Liver (tissue), 9 donors: ENCODE data around the gene TNFRSF12A. TPM values are rescaled to one million over a fixed set of nuclear protein-coding genes. Genes with fewer than 3 reads are reported as not detected.

Experiments used
- DNase-seq: peaks from one replicate; pipeline ENCODE4 v3.0.0-alpha.2; 2017; ENCODE audit warnings: low spot score
- H3K27ac ChIP-seq, 2 donors: one replicate each; pipeline ENCODE4 v1.7.0; 2013; ENCODE audit warnings: inconsistent platforms in 2 of 2, low read length in 2 of 2, control low read depth in 1 of 2, low read depth in 1 of 2, mild to moderate bottlenecking in 1 of 2
- H3K27me3 ChIP-seq, 4 donors: one replicate each; pipeline versions ENCODE4 v1.6.1 to v1.7.0; 2013; ENCODE audit warnings: low read length in 3 of 4, inconsistent platforms in 1 of 4, mild to moderate bottlenecking in 1 of 4, moderate library complexity in 1 of 4; ENCODE audit not compliant: control insufficient read depth in 4 of 4, insufficient read depth in 4 of 4
- H3K36me3 ChIP-seq, 4 donors: one replicate each; pipeline versions ENCODE4 v1.6.1 to v1.7.0; 2013; ENCODE audit warnings: low read length in 3 of 4, mild to moderate bottlenecking in 3 of 4, low read depth in 1 of 4, moderate library complexity in 1 of 4; ENCODE audit not compliant: control insufficient read depth in 4 of 4, insufficient read depth in 3 of 4
- H3K4me1 ChIP-seq, 4 donors: one replicate each; pipeline versions ENCODE4 v1.6.1 to v1.7.0; 2013; ENCODE audit warnings: low read length in 3 of 4, mild to moderate bottlenecking in 3 of 4, moderate library complexity in 1 of 4; ENCODE audit not compliant: control insufficient read depth in 4 of 4, insufficient read depth in 4 of 4
- H3K4me3 ChIP-seq, 3 donors: one replicate each; pipeline versions ENCODE4 v1.6.1 to v1.7.0; 2013; ENCODE audit warnings: low read length in 3 of 3, control low read depth in 1 of 3, low read depth in 1 of 3, mild to moderate bottlenecking in 1 of 3
- H3K9ac ChIP-seq, 2 donors: one replicate each; pipeline ENCODE4 v1.7.0; 2013; ENCODE audit warnings: low read length in 2 of 2, mild to moderate bottlenecking in 2 of 2, moderate library complexity in 2 of 2, control low read depth in 1 of 2, low read depth in 1 of 2
- H3K9me3 ChIP-seq, 4 donors: one replicate each; pipeline versions ENCODE4 v1.6.1 to v1.7.0; 2013; ENCODE audit warnings: low read length in 3 of 4; ENCODE audit not compliant: control insufficient read depth in 4 of 4
- EGR1 ChIP-seq, 2 donors: IDR thresholded peaks; 2 replicates each; pipeline ENCODE4 v1.6.1; 2016 to 2018; ENCODE audit warnings: antibody characterized with exemption in 2 of 2, low read depth in 2 of 2
- FOXA1 ChIP-seq: IDR thresholded peaks from 2 replicates; pipeline ENCODE4 v1.6.1; 2016; ENCODE audit warnings: antibody characterized with exemption
- FOXA2 ChIP-seq: IDR thresholded peaks from 2 replicates; pipeline ENCODE4 v1.6.1; 2016; ENCODE audit warnings: antibody characterized with exemption
- GABPA ChIP-seq, 2 donors: IDR thresholded peaks in 1 of 2; conservative IDR thresholded peaks in 1 of 2; 2 replicates each; pipeline ENCODE4 v1.6.1; 2016; ENCODE audit warnings: antibody characterized with exemption in 2 of 2, mild to moderate bottlenecking in 1 of 2, moderate library complexity in 1 of 2
- HNF4A ChIP-seq, 2 donors: conservative IDR thresholded peaks; 2 replicates each; pipeline ENCODE4 v1.6.1; 2016; ENCODE audit warnings: antibody characterized with exemption in 2 of 2, mild to moderate bottlenecking in 2 of 2
- HNF4G ChIP-seq: IDR thresholded peaks from 2 replicates; pipeline ENCODE4 v1.6.1; 2016; ENCODE audit warnings: antibody characterized with exemption
- JUND ChIP-seq, 2 donors: IDR thresholded peaks; 2 replicates each; pipeline ENCODE4 v1.6.1; 2016; ENCODE audit warnings: antibody characterized with exemption in 2 of 2
- NR2F2 ChIP-seq: IDR thresholded peaks from 2 replicates; pipeline ENCODE4 v1.6.1; 2016; ENCODE audit warnings: antibody characterized with exemption
- RAD21 ChIP-seq, 2 donors: IDR thresholded peaks; 2 replicates each; pipeline ENCODE4 v1.6.1; 2016; ENCODE audit warnings: antibody characterized with exemption in 2 of 2, mild to moderate bottlenecking in 2 of 2
- RXRA ChIP-seq, 2 donors: IDR thresholded peaks; 2 replicates each; pipeline ENCODE4 v1.6.1; 2017 to 2018; ENCODE audit warnings: antibody characterized with exemption in 2 of 2, mild to moderate bottlenecking in 1 of 2
- SP1 ChIP-seq: IDR thresholded peaks from 2 replicates; pipeline ENCODE4 v1.6.1; 2018; ENCODE audit warnings: antibody characterized with exemption, mild to moderate bottlenecking
- TAF1 ChIP-seq: conservative IDR thresholded peaks from 2 replicates; pipeline ENCODE4 v1.6.1; 2016; ENCODE audit warnings: antibody characterized with exemption, mild to moderate bottlenecking
- YY1 ChIP-seq: IDR thresholded peaks from 2 replicates; pipeline ENCODE4 v1.6.1; 2016; ENCODE audit warnings: antibody characterized with exemption, mild to moderate bottlenecking
- WGBS: extraction: QIAGEN DNeasy Blood & Tissue Kit; methylation state at CpG from one replicate; pipeline ENCODE4 v1.1.7; 2013; 5-methylcytosine and 5-hydroxymethylcytosine counted together
- polyA plus RNA-seq, 2 donors: library from polyadenylated mRNA; stranded (reverse) in 1 of 2; unstranded in 1 of 2; fragments of 200-250 nt in 1 of 2; fragments of >200 nt in 1 of 2; fragmentation: Nextera tagmentation in 1 of 2; extraction: Ambion mirVana in 1 of 2; gene quantifications; one replicate each; pipeline versions ENCODE4 v1.2.1 to v1.2.3, GENCODE V29; 2013 to 2015
- total RNA-seq, 2 donors: library from RNA; depleted of rRNA; stranded (reverse); fragments of >200 nt; gene quantifications; one replicate each; pipeline ENCODE4 v1.2.3, GENCODE V29; 2014
- TF ChIP-seq, protein P1 (sequence below): IDR thresholded peaks from 2 replicates; pipeline ENCODE4 v1.6.1; 2016; ENCODE audit warnings: antibody characterized with exemption, mild to moderate bottlenecking
- TF ChIP-seq, protein P2 (sequence below): fragments of 150-350 bp; IDR thresholded peaks from 2 replicates; pipeline ENCODE4 v1.5.1; 2017; ENCODE audit warnings: improper control_type of control experiment, low read depth, low read length; ENCODE audit not compliant: missing input control
- TF ChIP-seq, protein P3 (sequence below): IDR thresholded peaks from 2 replicates; pipeline ENCODE4 v1.6.1; 2016; ENCODE audit warnings: antibody characterized with exemption
- TF ChIP-seq, protein P4 (sequence below): IDR thresholded peaks from 2 replicates; pipeline ENCODE4 v1.6.1; 2016; ENCODE audit warnings: antibody characterized with exemption
- TF ChIP-seq, protein P5 (sequence below): IDR thresholded peaks from 2 replicates; pipeline ENCODE4 v1.6.1; 2016; ENCODE audit warnings: antibody characterized with exemption
- donor health status: healthy.
- donor health status: healthy.
- donor health status: healthy.
- donor health status: healthy.
- donor health status: healthy.

The TNFRSF12A gene
- total and polyA plus RNA-seq, 4 donors, result 7.9 to 35.5 (median 9.1) TPM

DNA sequence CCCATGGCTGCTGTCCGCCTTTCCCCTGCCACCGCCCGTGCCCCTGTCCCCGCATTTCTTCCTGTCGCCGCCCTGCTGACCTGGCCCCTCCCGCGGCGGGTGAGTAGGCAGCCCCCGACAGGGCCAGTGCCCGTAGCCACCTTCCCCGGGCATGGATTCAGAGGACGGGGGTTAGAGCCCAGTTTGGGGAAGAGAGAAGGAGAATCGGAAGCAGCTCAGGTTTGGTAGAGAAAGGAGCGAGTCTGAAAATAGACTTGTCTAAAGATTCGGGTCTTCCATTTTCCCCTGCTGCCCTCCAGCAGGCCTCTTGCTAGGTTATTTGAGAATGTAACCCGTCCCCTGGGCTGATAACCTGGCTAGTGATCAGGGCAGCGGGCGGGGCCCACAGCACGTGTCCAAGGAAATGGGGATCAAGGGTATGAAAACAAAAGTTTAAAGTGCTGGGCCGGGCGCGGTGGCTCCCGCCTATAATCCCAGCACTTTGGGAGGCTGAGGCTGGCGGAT is 15.3 kb upstream of the TNFRSF12A start:
- no peaks in the 10 kb centered on the region for H3K27me3 ChIP-seq
- H3K36me3 ChIP-seq, result no peaks in the 10 kb centered on the region
- H3K4me1 ChIP-seq, result peaks cover 15 to 31% (median 25%) of the 10 kb centered on the region in 4 donors
- H3K9me3 ChIP-seq, result no peaks in the 10 kb centered on the region
- TF ChIP-seq HNF4A (conservative IDR thresholded peaks at IDR 0.05) (peak; percentile 12 to 34), EGR1 (IDR thresholded peaks at IDR 0.05; ENCODE audit: low read depth in 2 of 2) (peak in 1 of 2 donors; percentile 23), RAD21 (IDR thresholded peaks at IDR 0.05) (no peak), SP1 (peak; percentile 31), RXRA (IDR thresholded peaks at IDR 0.05) (peak; percentile 15 to 57)
- TF ChIP-seq, protein P1, sequence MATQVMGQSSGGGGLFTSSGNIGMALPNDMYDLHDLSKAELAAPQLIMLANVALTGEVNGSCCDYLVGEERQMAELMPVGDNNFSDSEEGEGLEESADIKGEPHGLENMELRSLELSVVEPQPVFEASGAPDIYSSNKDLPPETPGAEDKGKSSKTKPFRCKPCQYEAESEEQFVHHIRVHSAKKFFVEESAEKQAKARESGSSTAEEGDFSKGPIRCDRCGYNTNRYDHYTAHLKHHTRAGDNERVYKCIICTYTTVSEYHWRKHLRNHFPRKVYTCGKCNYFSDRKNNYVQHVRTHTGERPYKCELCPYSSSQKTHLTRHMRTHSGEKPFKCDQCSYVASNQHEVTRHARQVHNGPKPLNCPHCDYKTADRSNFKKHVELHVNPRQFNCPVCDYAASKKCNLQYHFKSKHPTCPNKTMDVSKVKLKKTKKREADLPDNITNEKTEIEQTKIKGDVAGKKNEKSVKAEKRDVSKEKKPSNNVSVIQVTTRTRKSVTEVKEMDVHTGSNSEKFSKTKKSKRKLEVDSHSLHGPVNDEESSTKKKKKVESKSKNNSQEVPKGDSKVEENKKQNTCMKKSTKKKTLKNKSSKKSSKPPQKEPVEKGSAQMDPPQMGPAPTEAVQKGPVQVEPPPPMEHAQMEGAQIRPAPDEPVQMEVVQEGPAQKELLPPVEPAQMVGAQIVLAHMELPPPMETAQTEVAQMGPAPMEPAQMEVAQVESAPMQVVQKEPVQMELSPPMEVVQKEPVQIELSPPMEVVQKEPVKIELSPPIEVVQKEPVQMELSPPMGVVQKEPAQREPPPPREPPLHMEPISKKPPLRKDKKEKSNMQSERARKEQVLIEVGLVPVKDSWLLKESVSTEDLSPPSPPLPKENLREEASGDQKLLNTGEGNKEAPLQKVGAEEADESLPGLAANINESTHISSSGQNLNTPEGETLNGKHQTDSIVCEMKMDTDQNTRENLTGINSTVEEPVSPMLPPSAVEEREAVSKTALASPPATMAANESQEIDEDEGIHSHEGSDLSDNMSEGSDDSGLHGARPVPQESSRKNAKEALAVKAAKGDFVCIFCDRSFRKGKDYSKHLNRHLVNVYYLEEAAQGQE, result no peak
- WGBS, result 4% methylated on average over 25 of the region's 25 CpGs
- peak overlapping the region in 2 of 3 donors; percentile 18 to 69 for H3K4me3 ChIP-seq
- peak overlapping the region; percentile 78 to 90 for H3K27ac ChIP-seq
- no peak for DNase-seq
- H3K9ac ChIP-seq, result peak overlapping the region in 1 of 2 donors; percentile 75

DNA sequence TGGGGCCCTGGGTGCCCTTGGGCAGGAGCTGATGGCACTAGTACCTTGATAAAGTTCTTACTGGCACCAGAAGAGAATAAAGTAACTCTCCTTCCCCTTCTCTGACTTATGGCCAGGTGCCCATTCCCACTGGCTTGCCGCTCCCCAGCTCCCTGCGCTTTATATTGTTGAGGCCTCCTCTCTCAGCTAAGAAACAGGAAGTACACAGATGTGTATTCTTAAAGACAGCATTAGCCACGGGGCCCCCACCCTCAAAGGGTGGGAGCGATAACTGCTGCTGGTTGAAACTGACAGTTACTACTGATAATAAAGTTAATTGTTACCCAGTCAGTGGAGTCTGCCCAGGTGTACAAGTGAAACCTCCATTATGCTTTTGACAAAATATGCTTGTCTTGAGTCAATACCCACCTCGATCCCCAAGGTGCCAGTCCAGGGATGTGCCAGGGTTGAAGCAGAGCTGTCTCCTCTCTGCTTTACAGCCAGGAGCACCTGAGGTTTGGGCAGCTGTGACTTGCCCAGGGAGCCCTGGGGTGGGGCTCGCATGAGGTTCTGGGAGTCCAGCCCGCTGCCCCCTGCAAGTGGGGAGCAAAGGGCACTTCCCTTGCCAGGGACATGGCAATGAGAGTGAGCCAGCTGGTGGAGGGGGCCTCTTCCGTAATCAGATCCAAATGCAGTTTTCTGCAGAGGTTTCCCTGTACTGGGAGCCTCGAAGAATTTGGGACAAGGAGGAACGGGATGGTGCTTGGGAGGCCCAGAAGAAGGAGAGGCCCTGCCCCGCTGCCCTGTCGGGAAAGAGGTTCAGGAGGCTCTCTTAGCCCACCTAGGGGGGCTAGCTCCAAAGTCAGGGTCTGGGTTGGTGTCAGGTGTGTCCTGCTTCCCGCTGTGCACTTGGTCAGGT is 12.9 kb upstream of the TNFRSF12A start:
- peak in 1 of 2 donors; percentile 8 for TF ChIP-seq RAD21 (IDR thresholded peaks at IDR 0.05)
- TF ChIP-seq RXRA (IDR thresholded peaks at IDR 0.05), result peak; percentile 58 to 70
- TF ChIP-seq GABPA (IDR thresholded peaks at IDR 0.05 in 1 of 2, conservative IDR thresholded peaks at IDR 0.05 in 1 of 2), result peak in 1 of 2 donors; percentile 21
- TF ChIP-seq, protein P2, sequence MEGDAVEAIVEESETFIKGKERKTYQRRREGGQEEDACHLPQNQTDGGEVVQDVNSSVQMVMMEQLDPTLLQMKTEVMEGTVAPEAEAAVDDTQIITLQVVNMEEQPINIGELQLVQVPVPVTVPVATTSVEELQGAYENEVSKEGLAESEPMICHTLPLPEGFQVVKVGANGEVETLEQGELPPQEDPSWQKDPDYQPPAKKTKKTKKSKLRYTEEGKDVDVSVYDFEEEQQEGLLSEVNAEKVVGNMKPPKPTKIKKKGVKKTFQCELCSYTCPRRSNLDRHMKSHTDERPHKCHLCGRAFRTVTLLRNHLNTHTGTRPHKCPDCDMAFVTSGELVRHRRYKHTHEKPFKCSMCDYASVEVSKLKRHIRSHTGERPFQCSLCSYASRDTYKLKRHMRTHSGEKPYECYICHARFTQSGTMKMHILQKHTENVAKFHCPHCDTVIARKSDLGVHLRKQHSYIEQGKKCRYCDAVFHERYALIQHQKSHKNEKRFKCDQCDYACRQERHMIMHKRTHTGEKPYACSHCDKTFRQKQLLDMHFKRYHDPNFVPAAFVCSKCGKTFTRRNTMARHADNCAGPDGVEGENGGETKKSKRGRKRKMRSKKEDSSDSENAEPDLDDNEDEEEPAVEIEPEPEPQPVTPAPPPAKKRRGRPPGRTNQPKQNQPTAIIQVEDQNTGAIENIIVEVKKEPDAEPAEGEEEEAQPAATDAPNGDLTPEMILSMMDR, result no peak
- TF ChIP-seq, protein P3, sequence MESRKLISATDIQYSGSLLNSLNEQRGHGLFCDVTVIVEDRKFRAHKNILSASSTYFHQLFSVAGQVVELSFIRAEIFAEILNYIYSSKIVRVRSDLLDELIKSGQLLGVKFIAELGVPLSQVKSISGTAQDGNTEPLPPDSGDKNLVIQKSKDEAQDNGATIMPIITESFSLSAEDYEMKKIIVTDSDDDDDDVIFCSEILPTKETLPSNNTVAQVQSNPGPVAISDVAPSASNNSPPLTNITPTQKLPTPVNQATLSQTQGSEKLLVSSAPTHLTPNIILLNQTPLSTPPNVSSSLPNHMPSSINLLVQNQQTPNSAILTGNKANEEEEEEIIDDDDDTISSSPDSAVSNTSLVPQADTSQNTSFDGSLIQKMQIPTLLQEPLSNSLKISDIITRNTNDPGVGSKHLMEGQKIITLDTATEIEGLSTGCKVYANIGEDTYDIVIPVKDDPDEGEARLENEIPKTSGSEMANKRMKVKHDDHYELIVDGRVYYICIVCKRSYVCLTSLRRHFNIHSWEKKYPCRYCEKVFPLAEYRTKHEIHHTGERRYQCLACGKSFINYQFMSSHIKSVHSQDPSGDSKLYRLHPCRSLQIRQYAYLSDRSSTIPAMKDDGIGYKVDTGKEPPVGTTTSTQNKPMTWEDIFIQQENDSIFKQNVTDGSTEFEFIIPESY, result no peak
- TF ChIP-seq, protein P4, sequence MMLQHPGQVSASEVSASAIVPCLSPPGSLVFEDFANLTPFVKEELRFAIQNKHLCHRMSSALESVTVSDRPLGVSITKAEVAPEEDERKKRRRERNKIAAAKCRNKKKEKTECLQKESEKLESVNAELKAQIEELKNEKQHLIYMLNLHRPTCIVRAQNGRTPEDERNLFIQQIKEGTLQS, result no peak
- no peak for TF ChIP-seq FOXA1
- peak; percentile 51 for TF ChIP-seq YY1
- TF ChIP-seq, protein P1, result peak; percentile 57
- TF ChIP-seq NR2F2, result no peak
- TF ChIP-seq FOXA2, result no peak
- peak; percentile 87 for TF ChIP-seq SP1
- TF ChIP-seq JUND (IDR thresholded peaks at IDR 0.05), result peak in 1 of 2 donors; percentile 34
- TF ChIP-seq, protein P5, sequence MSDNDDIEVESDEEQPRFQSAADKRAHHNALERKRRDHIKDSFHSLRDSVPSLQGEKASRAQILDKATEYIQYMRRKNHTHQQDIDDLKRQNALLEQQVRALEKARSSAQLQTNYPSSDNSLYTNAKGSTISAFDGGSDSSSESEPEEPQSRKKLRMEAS, result peak; percentile 61
- TF ChIP-seq HNF4A (conservative IDR thresholded peaks at IDR 0.05), result peak; percentile 87 to 92
- peak in 1 of 2 donors; percentile 15 for TF ChIP-seq EGR1 (IDR thresholded peaks at IDR 0.05; ENCODE audit: low read depth in 2 of 2)
- TF ChIP-seq TAF1, result no peak
- TF ChIP-seq HNF4G, result peak; percentile 55
- H3K4me3 ChIP-seq, result no peak overlapping the region
- WGBS, result 31% methylated on average over 13 of the region's 13 CpGs
- H3K9me3 ChIP-seq, result no peaks in the 10 kb centered on the region
- no peak for DNase-seq
- peaks cover 15 to 38% (median 26%) of the 10 kb centered on the region in 4 donors for H3K4me1 ChIP-seq
- no peaks in the 10 kb centered on the region for H3K27me3 ChIP-seq
- H3K27ac ChIP-seq, result peak overlapping the region; percentile 78 to 90
- peak overlapping the region in 1 of 2 donors; percentile 37 for H3K9ac ChIP-seq
- no peaks in the 10 kb centered on the region for H3K36me3 ChIP-seq
